Endodermal cell (in vitro differentiated cells): Measurements from ENCODE around the gene GRIP2. TPM values are rescaled to one million over a fixed set of nuclear protein-coding genes. Genes with fewer than 3 reads are reported as not detected.

Experiments
- DNase-seq: peaks from one replicate; pipeline ENCODE4 v3.0.0-alpha.2; 2017
- H3K27ac ChIP-seq: 2 replicates; pipeline ENCODE4 v1.5.1; 2013; ENCODE audit warnings: mild to moderate bottlenecking, low read depth, low read length, moderate library complexity
- H3K27me3 ChIP-seq: 2 replicates; pipeline ENCODE4 v1.6.1; 2013; ENCODE audit warnings: mild to moderate bottlenecking, low read length, moderate library complexity; ENCODE audit not compliant: insufficient read depth, control insufficient read depth, poor library complexity, severe bottlenecking
- H3K36me3 ChIP-seq: 2 replicates; pipeline ENCODE4 v1.7.0; 2013; ENCODE audit warnings: mild to moderate bottlenecking, low read length, moderate library complexity; ENCODE audit not compliant: control insufficient read depth, insufficient read depth
- H3K4me1 ChIP-seq: one replicate; pipeline ENCODE4 v1.7.0; 2013; ENCODE audit warnings: low read length; ENCODE audit not compliant: control insufficient read depth, insufficient read depth
- H3K4me3 ChIP-seq: 2 replicates; pipeline ENCODE4 v1.5.1; 2013; ENCODE audit warnings: mild to moderate bottlenecking, low read length, moderate library complexity
- H3K9ac ChIP-seq: 2 replicates; pipeline ENCODE4 v1.6.1; 2013; ENCODE audit warnings: mild to moderate bottlenecking, low read length, moderate library complexity; ENCODE audit not compliant: poor library complexity, severe bottlenecking; ENCODE audit errors: extremely low read depth
- H3K9me3 ChIP-seq: 2 replicates; pipeline ENCODE4 v1.6.1; 2013; ENCODE audit warnings: mild to moderate bottlenecking, low read length, moderate library complexity; ENCODE audit not compliant: control insufficient read depth
- H3K27ac Mint-ChIP-seq: 2 replicates; pipeline ENCODE4 v1.8.0; 2020; ENCODE audit warnings: mixed read lengths
- H3K27me3 Mint-ChIP-seq: 2 replicates; pipeline ENCODE4 v1.8.0; 2021; ENCODE audit warnings: mild to moderate bottlenecking, mixed read lengths; ENCODE audit not compliant: insufficient read depth
- H3K36me3 Mint-ChIP-seq: 2 replicates; pipeline ENCODE4 v1.8.0; 2020; ENCODE audit warnings: low read depth, mixed read lengths
- H3K4me1 Mint-ChIP-seq: 2 replicates; pipeline ENCODE4 v1.8.0; 2020; ENCODE audit warnings: mixed read lengths
- H3K4me3 Mint-ChIP-seq: 2 replicates; pipeline ENCODE4 v1.8.0; 2020; ENCODE audit warnings: mild to moderate bottlenecking, moderate library complexity, mixed read lengths
- H3K9me3 Mint-ChIP-seq: 2 replicates; pipeline ENCODE4 v1.8.0; 2020; ENCODE audit warnings: mild to moderate bottlenecking, mixed read lengths
- CTCF ChIP-seq: fragments of 200-600 bp; sonication (generic); conservative IDR thresholded peaks from 2 replicates; pipeline ENCODE4 v1.5.0; 2021; ENCODE audit warnings: antibody characterized with exemption, mild to moderate bottlenecking
- WGBS, 2 experiments: methylation state at CpG; one replicate each; pipeline versions ENCODE4 v1.1.5 to v1.1.7; 2013; ENCODE audit warnings: missing lambda C conversion rate in 2 of 2, mixed read lengths in 1 of 2; ENCODE audit not compliant: insufficient coverage in 1 of 2, insufficient read length in 1 of 2; 5-methylcytosine and 5-hydroxymethylcytosine counted together
- total RNA-seq, 2 donors: library from RNA; stranded (reverse); fragmentation: NEBNext Ultra II Directional in 1 of 2; extraction: Animal tissue kit (Norgen Biotek cat#: 25700) in 1 of 2; gene quantifications; 2 replicates in 1 of 2; 3 replicates in 1 of 2; pipeline ENCODE4 v1.2.1, GENCODE V29; 2021

GRIP2 gene
- total RNA-seq, 2 donors from 2014 or later = 2.0 to 2.2 TPM

- Histone ChIP-seq H3K4me3 (no peak overlapping the region), H3K4me1 (no peaks in the 10 kb centered on the region), H3K27ac (no peak overlapping the region), H3K36me3 (no peaks in the 10 kb centered on the region), H3K9me3 (no peaks in the 10 kb centered on the region), H3K27me3 (no peaks in the 10 kb centered on the region), H3K9ac (no peak overlapping the region)
- H3K9me3 Mint-ChIP-seq = no peaks in the 10 kb centered on the region
- no peaks in the 10 kb centered on the region for H3K36me3 Mint-ChIP-seq
- no peak overlapping the region for H3K27ac Mint-ChIP-seq
- WGBS, 2 experiments = 91% methylated on average over 1 of the region's 1 CpG; no CpG with 5 or more reads in 1 of the 2 experiments
- no peaks in the 10 kb centered on the region for H3K27me3 Mint-ChIP-seq
- no peak for TF ChIP-seq CTCF
- no peak overlapping the region for H3K4me3 Mint-ChIP-seq
- peak; percentile 23 for DNase-seq
- no peaks in the 10 kb centered on the region for H3K4me1 Mint-ChIP-seq
Observed at GRCh38 chr3:14519406-14519805, 20.7 kb downstream of the GRIP2 start.

DNA sequence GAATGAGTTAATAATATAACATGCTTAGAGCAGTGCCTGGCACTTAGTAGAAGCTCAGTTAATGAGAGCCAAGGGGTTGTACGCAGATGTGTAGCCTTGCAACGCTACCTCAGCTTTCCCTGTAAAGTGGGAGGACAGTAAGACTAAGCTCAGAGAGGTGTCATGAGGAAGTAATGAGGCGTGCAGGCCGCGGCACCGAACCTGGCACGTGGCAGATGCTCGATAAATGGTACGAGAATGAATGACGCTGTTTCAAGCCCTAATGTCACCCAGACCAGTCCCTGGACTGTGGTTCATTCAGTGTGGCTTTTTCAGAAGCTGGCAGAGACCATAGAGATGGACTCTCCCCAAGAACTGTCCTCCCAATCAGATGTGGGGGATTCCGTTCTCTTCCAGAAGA lies 21.2 kb downstream of the GRIP2 start:
- Mint-ChIP-seq H3K9me3 (no peaks in the 10 kb centered on the region), H3K4me1 (no peaks in the 10 kb centered on the region), H3K27me3 (no peaks in the 10 kb centered on the region), H3K4me3 (no peak overlapping the region), H3K27ac (no peak overlapping the region), H3K36me3 (no peaks in the 10 kb centered on the region)
- Histone ChIP-seq H3K4me1 (no peaks in the 10 kb centered on the region), H3K27ac (no peak overlapping the region), H3K9ac (no peak overlapping the region), H3K36me3 (no peaks in the 10 kb centered on the region), H3K27me3 (no peaks in the 10 kb centered on the region), H3K9me3 (no peaks in the 10 kb centered on the region), H3K4me3 (no peak overlapping the region)
- TF ChIP-seq CTCF = no peak
- DNase-seq = no peak
- WGBS, 2 experiments = 95 to 96% methylated on average over 10 to 11 of the region's 11 CpGs

- peak overlapping the region; percentile 21 for H3K27ac Mint-ChIP-seq
- no peaks in the 10 kb centered on the region for H3K9me3 Mint-ChIP-seq
- no peak for TF ChIP-seq CTCF
- H3K27me3 Mint-ChIP-seq = no peaks in the 10 kb centered on the region
- peak; percentile 44 for DNase-seq
- H3K4me3 ChIP-seq = no peak overlapping the region
- 72 to 85% methylated on average over 3 to 7 of the region's 7 CpGs for WGBS, 2 experiments
- no peaks in the 10 kb centered on the region for H3K4me1 ChIP-seq
- no peak overlapping the region for H3K27ac ChIP-seq
- no peak overlapping the region for H3K4me3 Mint-ChIP-seq
- no peaks in the 10 kb centered on the region for H3K9me3 ChIP-seq
- no peaks in the 10 kb centered on the region for H3K27me3 ChIP-seq
- H3K9ac ChIP-seq = no peak overlapping the region
- H3K4me1 Mint-ChIP-seq = no peaks in the 10 kb centered on the region
- no peaks in the 10 kb centered on the region for H3K36me3 Mint-ChIP-seq
- no peaks in the 10 kb centered on the region for H3K36me3 ChIP-seq
Observed at GRCh38 chr3:14518432-14518802, 21.7 kb downstream of the GRIP2 start.
